HG02610 (cell line): ENCODE results near the gene CYP1A2.

Experiments
- ATAC-seq: cut with Tn5 transposase; IDR thresholded peaks from one replicate; pipeline ENCODE4 v1.9.1; 2021; ENCODE audit warnings: mild to moderate bottlenecking, moderate library complexity; ENCODE audit not compliant: unreplicated experiment

CYP1A2 gene

GRCh38 chr15:74802862-74803447 is 54.3 kb downstream of the CYP1A2 start:
- no peak for ATAC-seq

GRCh38 chr15:74804935-74805334 is 56.3 kb downstream of the CYP1A2 start:
- ATAC-seq = no peak
